ENCODE measurements around the gene SPATA3.
"Not testable (repeated sequence)": the region's sequence is repeated elsewhere in the genome, so short reads cannot be mapped to it uniquely, and the experiment has no call there.

The SPATA3 gene

GRCh38 chr2:230991598-230991997 lies 4.3 kb upstream of the SPATA3 start:
- DNase-seq (ENCODE audit: low read depth in 2 of 2, low spot score in 1 of 2), result no peak

GRCh38 chr2:230996661-230997060 lies 740 bp downstream of the SPATA3 start:
- no peak for DNase-seq (ENCODE audit: low read depth in 2 of 2, low spot score in 1 of 2)

- DNase-seq (ENCODE audit: low read depth in 2 of 2, low spot score in 1 of 2), result no peak
Observed at GRCh38 chr2:230998882-230999281, 3.0 kb downstream of the SPATA3 start.

GRCh38 chr2:230999477-230999876 lies 3.6 kb downstream of the SPATA3 start:
- DNase-seq (ENCODE audit: low read depth in 2 of 2, low spot score in 1 of 2), result no peak

GRCh38 chr2:231000211-231000904 lies 4.4 kb downstream of the SPATA3 start:
- DNase-seq (ENCODE audit: low read depth in 2 of 2, low spot score in 1 of 2), result no peak

- DNase-seq (ENCODE audit: low read depth in 2 of 2, low spot score in 1 of 2), result no peak
Observed at GRCh38 chr2:231001036-231001435, 5.1 kb downstream of the SPATA3 start.

GRCh38 chr2:231001921-231002320 lies 6.0 kb downstream of the SPATA3 start:
- DNase-seq (ENCODE audit: low read depth in 2 of 2, low spot score in 1 of 2), result no peak

GRCh38 chr2:231002641-231003040 lies 6.7 kb downstream of the SPATA3 start:
- DNase-seq (ENCODE audit: low read depth in 2 of 2, low spot score in 1 of 2), result no peak

- no peak for DNase-seq (ENCODE audit: low read depth in 2 of 2, low spot score in 1 of 2)
Observed at GRCh38 chr2:231003186-231003585, 7.3 kb downstream of the SPATA3 start.

- not testable (repeated sequence) for DNase-seq (ENCODE audit: low read depth in 2 of 2, low spot score in 1 of 2)
Observed at GRCh38 chr2:231004930-231005329, 9.0 kb downstream of the SPATA3 start.

- DNase-seq (ENCODE audit: low read depth in 2 of 2, low spot score in 1 of 2), result no peak
Observed at GRCh38 chr2:231007286-231008098, 11.6 kb downstream of the SPATA3 start.

- DNase-seq (ENCODE audit: low read depth in 2 of 2, low spot score in 1 of 2), result no peak
Observed at GRCh38 chr2:231008131-231008530, 12.2 kb downstream of the SPATA3 start.

- DNase-seq (ENCODE audit: low read depth in 2 of 2, low spot score in 1 of 2), result no peak
Observed at GRCh38 chr2:231009236-231009919, 13.5 kb downstream of the SPATA3 start.

- DNase-seq (ENCODE audit: low read depth in 2 of 2, low spot score in 1 of 2), result no peak
Observed at GRCh38 chr2:231010201-231010730, 14.3 kb downstream of the SPATA3 start.

- DNase-seq (ENCODE audit: low read depth in 2 of 2, low spot score in 1 of 2), result no peak
Observed at GRCh38 chr2:231011526-231011925, 15.6 kb downstream of the SPATA3 start.

GRCh38 chr2:231012463-231012862 lies 16.5 kb downstream of the SPATA3 start:
- DNase-seq (ENCODE audit: low read depth in 2 of 2, low spot score in 1 of 2), result no peak

- DNase-seq (ENCODE audit: low read depth in 2 of 2, low spot score in 1 of 2), result no peak
Observed at GRCh38 chr2:231013820-231014219, 17.9 kb downstream of the SPATA3 start.

GRCh38 chr2:231015478-231015877 lies 19.6 kb downstream of the SPATA3 start:
- DNase-seq (ENCODE audit: low read depth in 2 of 2, low spot score in 1 of 2), result no peak

- DNase-seq (ENCODE audit: low read depth in 2 of 2, low spot score in 1 of 2), result no peak
Observed at GRCh38 chr2:231015926-231016325, 20.0 kb downstream of the SPATA3 start.

- no peak for DNase-seq (ENCODE audit: low read depth in 2 of 2, low spot score in 1 of 2)
Observed at GRCh38 chr2:231016566-231017230, 20.8 kb downstream of the SPATA3 start.

- no peak for DNase-seq (ENCODE audit: low read depth in 2 of 2, low spot score in 1 of 2)
Observed at GRCh38 chr2:231017231-231017598, 21.3 kb downstream of the SPATA3 start.
